Keratinocyte (primary cell): ENCODE measurements around the gene LSP1. TPM values are rescaled to one million over a fixed set of nuclear protein-coding genes. Genes with fewer than 3 reads are reported as not detected.

Source experiments
- DNase-seq: peaks from one replicate; pipeline ENCODE4 v3.0.0-alpha.2; 2011; ENCODE audit warnings: low read depth, missing footprints, low spot score
- FAIRE-seq: peaks from 2 replicates; lab custom pipeline; 2011; peaks lifted over from hg19 to GRCh38; lab: Jason Lieb, UNC
- H2AFZ ChIP-seq: 2 replicates; pipeline ENCODE4 v1.6.0; 2012; ENCODE audit warnings: low read length, control low read depth, inconsistent platforms; ENCODE audit not compliant: control insufficient read depth
- H3K27ac ChIP-seq: 2 replicates; pipeline ENCODE4 v1.5.1; 2011; ENCODE audit warnings: low read length; ENCODE audit not compliant: control insufficient read depth, insufficient read depth
- H3K27me3 ChIP-seq: 3 replicates; pipeline ENCODE4 v1.6.0; 2011; ENCODE audit warnings: low read length; ENCODE audit not compliant: control insufficient read depth, insufficient read depth; ENCODE audit errors: extremely low read depth
- H3K36me3 ChIP-seq, 2 experiments: 2 replicates in 1 of 2; 3 replicates in 1 of 2; pipeline ENCODE4 v1.5.1; 2011; ENCODE audit warnings: low read length in 2 of 2, mild to moderate bottlenecking in 1 of 2; ENCODE audit not compliant: control insufficient read depth in 2 of 2, insufficient read depth in 2 of 2; ENCODE audit errors: extremely low read depth in 1 of 2
- H3K4me1 ChIP-seq: 3 replicates; pipeline ENCODE4 v1.5.1; 2011; ENCODE audit warnings: low read length; ENCODE audit not compliant: control insufficient read depth, insufficient read depth; ENCODE audit errors: extremely low read depth
- H3K4me2 ChIP-seq: 3 replicates; pipeline ENCODE4 v1.6.0; 2011; ENCODE audit warnings: low read depth, low read length; ENCODE audit not compliant: control insufficient read depth, insufficient read depth; ENCODE audit errors: extremely low read depth
- H3K4me3 ChIP-seq, 3 experiments: fragments of 200-600 bp in 1 of 3; sonication (generic) in 1 of 3; 2 replicates in 2 of 3; 3 replicates in 1 of 3; pipeline ENCODE4 v1.5.1; 2011 to 2016; ENCODE audit warnings: low read length in 3 of 3, mild to moderate bottlenecking in 3 of 3, control low read depth in 2 of 3, inconsistent platforms in 1 of 3, low read depth in 1 of 3, mixed read lengths in 1 of 3, mixed run types in 1 of 3, moderate library complexity in 1 of 3; ENCODE audit not compliant: control insufficient read depth in 2 of 3, insufficient read depth in 2 of 3; ENCODE audit errors: extremely low read depth in 1 of 3
- H3K79me2 ChIP-seq: 2 replicates; pipeline ENCODE4 v1.6.0; 2012; ENCODE audit warnings: low read length; ENCODE audit not compliant: control insufficient read depth, insufficient read depth
- H3K9ac ChIP-seq: 3 replicates; pipeline ENCODE4 v1.6.0; 2011; ENCODE audit warnings: low read length; ENCODE audit not compliant: control insufficient read depth, insufficient read depth; ENCODE audit errors: extremely low read depth
- H3K9me1 ChIP-seq: 3 replicates; pipeline ENCODE4 v1.6.0; 2011; ENCODE audit warnings: low read length; ENCODE audit not compliant: control insufficient read depth, insufficient read depth; ENCODE audit errors: extremely low read depth
- H3K9me3 ChIP-seq: 2 replicates; pipeline ENCODE4 v1.5.1; 2012; ENCODE audit warnings: low read depth, low read length; ENCODE audit not compliant: control insufficient read depth
- H4K20me1 ChIP-seq: 3 replicates; pipeline ENCODE4 v1.6.0; 2011; ENCODE audit warnings: low read length; ENCODE audit not compliant: control insufficient read depth, insufficient read depth; ENCODE audit errors: extremely low read depth
- EZH2 ChIP-seq: IDR thresholded peaks from one replicate; pipeline ENCODE4 v1.6.1; 2012; ENCODE audit warnings: inconsistent platforms, mild to moderate bottlenecking, low read length, moderate library complexity
- dilution Hi-C: fragments of 300-500 bp; cut with MboI; formaldehyde crosslinking; loops from one replicate; pipeline ENCODE4 v1.7.0; 2020; ENCODE audit warnings: low sequenced_read_pairs; ENCODE audit not compliant: extremely low pct_ligation_motif_present
- polyA plus RNA-seq, 5 experiments: library from polyadenylated mRNA; depleted of rRNA in 3 of 5; stranded (reverse) in 3 of 5; stranded (forward) in 1 of 5; unstranded in 1 of 5; fragments of >200 nt; gene quantifications; 1 replicate in 1 of 5; 2 replicates in 3 of 5; 3 replicates in 1 of 5; pipeline versions ENCODE4 v1.2.1 to v1.2.3, GENCODE V29; 2011 to 2012; ENCODE audit warnings: missing spikeins in 2 of 5, low read depth in 1 of 5, low replicate concordance in 1 of 5
- TF ChIP-seq, protein P1 (sequence below), 3 experiments: IDR thresholded peaks in 1 of 3; conservative IDR thresholded peaks in 1 of 3; optimal IDR thresholded peaks in 1 of 3; 2 replicates in 2 of 3; 3 replicates in 1 of 3; pipeline versions ENCODE3 to v1.5.1; 2011; ENCODE audit warnings: low read length in 3 of 3, mild to moderate bottlenecking in 3 of 3, moderate library complexity in 2 of 3, control low read depth in 1 of 3, inconsistent platforms in 1 of 3; ENCODE audit not compliant: insufficient read depth in 2 of 3; ENCODE audit errors: extremely low read depth in 1 of 3

The LSP1 gene
- polyA plus RNA-seq, 1 donor (not counting 4 experiments of a cell fraction or from before 2014, with no cell fraction given): 0.94 TPM

DNA sequence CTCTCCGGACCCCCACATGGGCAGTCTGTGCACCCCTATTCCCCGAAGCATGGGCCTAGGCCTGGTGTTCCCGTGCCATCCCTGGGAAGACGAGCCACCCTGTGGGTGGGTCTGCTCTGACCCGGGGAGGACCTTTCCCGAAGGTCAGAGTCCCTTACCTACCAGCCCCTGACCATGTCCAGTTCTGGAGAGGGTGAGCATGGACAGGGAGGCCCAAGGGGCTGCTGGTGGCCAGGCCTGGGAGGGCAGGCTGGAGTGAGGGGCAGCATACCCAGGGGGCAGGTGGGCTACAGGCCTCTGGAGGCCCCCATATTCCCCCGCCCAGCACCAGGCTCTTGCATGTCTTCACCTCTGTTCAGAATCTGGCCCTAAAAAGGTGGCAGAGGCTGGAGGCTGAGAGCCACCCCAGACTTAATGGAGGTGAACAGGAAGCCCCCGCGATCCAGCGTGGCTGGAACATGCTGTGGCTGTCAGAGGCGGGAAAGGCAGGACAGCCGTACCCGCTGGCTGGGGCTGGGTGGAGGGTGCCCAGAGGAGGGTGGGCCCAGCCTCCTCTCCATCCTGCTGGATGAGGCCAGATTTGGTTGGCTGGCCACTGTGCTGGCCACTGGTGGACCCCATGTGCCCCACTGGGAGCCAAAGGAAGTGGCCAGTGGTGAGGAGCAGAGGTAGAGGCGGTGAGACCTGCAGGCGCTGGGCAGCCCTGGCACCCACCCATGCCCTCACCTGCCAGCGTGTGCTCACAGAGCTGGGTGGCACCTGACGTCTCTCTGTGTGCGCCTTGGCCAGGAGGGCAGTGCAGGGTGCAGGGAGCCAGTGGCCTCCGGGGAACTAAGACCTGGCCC, 29.3 kb upstream of the LSP1 start:
- dilution Hi-C loops: no loop called here
- H3K4me1 ChIP-seq: peaks cover 41% of the 10 kb centered on the region
- H3K36me3 ChIP-seq: no peaks in the 10 kb centered on the region
- peaks cover 6% of the 10 kb centered on the region for H3K9me3 ChIP-seq
- no peaks in the 10 kb centered on the region for H3K79me2 ChIP-seq
- H3K4me2 ChIP-seq: no peak overlapping the region
- DNase-seq (no peak), FAIRE-seq (no peak)
- no peak overlapping the region for H3K4me3 ChIP-seq
- no peaks in the 10 kb centered on the region for H4K20me1 ChIP-seq
- no peak for TF ChIP-seq EZH2
- TF ChIP-seq, protein P1, sequence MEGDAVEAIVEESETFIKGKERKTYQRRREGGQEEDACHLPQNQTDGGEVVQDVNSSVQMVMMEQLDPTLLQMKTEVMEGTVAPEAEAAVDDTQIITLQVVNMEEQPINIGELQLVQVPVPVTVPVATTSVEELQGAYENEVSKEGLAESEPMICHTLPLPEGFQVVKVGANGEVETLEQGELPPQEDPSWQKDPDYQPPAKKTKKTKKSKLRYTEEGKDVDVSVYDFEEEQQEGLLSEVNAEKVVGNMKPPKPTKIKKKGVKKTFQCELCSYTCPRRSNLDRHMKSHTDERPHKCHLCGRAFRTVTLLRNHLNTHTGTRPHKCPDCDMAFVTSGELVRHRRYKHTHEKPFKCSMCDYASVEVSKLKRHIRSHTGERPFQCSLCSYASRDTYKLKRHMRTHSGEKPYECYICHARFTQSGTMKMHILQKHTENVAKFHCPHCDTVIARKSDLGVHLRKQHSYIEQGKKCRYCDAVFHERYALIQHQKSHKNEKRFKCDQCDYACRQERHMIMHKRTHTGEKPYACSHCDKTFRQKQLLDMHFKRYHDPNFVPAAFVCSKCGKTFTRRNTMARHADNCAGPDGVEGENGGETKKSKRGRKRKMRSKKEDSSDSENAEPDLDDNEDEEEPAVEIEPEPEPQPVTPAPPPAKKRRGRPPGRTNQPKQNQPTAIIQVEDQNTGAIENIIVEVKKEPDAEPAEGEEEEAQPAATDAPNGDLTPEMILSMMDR (optimal IDR thresholded peaks at IDR 0.05 in 1 of 3, IDR thresholded peaks at IDR 0.05 in 1 of 3, conservative IDR thresholded peaks at IDR 0.05 in 1 of 3; ENCODE audit: extremely low read depth in 1 of 3, insufficient read depth in 2 of 3, low read length in 3 of 3): no peak
- no peaks in the 10 kb centered on the region for H3K27me3 ChIP-seq
- H3K27ac ChIP-seq: no peak overlapping the region
- no peak overlapping the region for H3K9ac ChIP-seq
- H2AFZ ChIP-seq: no peak overlapping the region
- no peaks in the 10 kb centered on the region for H3K9me1 ChIP-seq

DNA sequence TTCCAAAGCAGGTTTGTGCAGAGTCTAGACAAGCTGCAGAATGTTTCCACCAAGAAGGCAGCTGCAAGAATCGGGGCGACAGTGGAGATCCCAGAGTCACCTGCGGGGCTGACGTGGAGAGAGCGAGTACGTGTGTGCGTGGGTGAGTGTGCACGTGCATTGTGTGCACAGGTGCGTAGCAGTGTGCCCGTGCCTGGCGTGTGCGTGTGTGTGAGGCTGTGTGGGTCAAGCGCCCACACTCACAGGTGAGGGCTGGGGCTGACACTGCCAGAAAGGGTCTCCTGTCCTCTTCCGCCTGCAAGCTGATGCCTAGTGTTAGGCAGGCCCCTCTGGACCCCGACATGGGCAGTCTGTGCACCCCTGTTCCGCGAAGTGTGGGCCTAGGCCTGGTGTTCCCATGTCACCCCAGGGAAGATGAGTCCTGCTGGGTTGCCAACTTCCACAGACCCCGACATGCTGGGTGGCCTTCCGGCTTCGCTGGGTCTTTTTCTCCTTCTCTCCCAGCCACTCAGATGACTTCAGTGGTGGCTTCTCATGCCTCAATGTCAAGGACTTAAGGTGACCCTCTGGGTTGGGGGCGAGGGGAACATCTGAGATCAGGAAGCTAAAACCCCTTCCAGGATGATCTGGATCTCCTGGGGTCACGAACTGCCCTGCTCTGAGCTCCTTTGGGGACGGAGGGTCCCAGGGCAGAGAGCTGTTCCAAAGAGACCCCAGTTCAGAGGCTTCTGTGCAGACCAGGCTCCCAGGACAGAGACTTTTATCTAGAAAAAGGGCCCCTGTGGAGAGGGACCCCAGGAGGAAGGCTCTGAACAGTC, 28.5 kb upstream of the LSP1 start:
- H3K9ac ChIP-seq: no peak overlapping the region
- H3K36me3 ChIP-seq: no peaks in the 10 kb centered on the region
- TF ChIP-seq, protein P1 (optimal IDR thresholded peaks at IDR 0.05 in 1 of 3, IDR thresholded peaks at IDR 0.05 in 1 of 3, conservative IDR thresholded peaks at IDR 0.05 in 1 of 3; ENCODE audit: extremely low read depth in 1 of 3, insufficient read depth in 2 of 3, low read length in 3 of 3): no peak
- TF ChIP-seq EZH2: no peak
- H3K27me3 ChIP-seq: no peaks in the 10 kb centered on the region
- H3K79me2 ChIP-seq: no peaks in the 10 kb centered on the region
- H3K4me1 ChIP-seq: peaks cover 49% of the 10 kb centered on the region
- H4K20me1 ChIP-seq: no peaks in the 10 kb centered on the region
- no peak overlapping the region for H3K4me3 ChIP-seq
- FAIRE-seq: no peak
- dilution Hi-C loops: no loop called here
- no peak overlapping the region for H3K4me2 ChIP-seq
- no peaks in the 10 kb centered on the region for H3K9me1 ChIP-seq
- no peak overlapping the region for H2AFZ ChIP-seq
- H3K9me3 ChIP-seq: no peaks in the 10 kb centered on the region
- DNase-seq: no peak
- H3K27ac ChIP-seq: no peak overlapping the region
